Thymus (tissue), 11 donors: ENCODE data around the gene SP1. TPM values are rescaled to one million over a fixed set of nuclear protein-coding genes. Genes with fewer than 3 reads are reported as not detected.

ENCODE experiments used
- DNase-seq, 9 donors: peaks; one replicate each; pipeline ENCODE4 v3.0.0-alpha.2; 2013; ENCODE audit warnings: low spot score in 9 of 9, low read depth in 6 of 9, missing footprints in 1 of 9
- H3K27ac ChIP-seq, 2 donors: one replicate each; pipeline ENCODE4 v1.5.1; 2013; ENCODE audit warnings: control low read depth in 1 of 2, low read depth in 1 of 2, low read length in 1 of 2, mild to moderate bottlenecking in 1 of 2, moderate library complexity in 1 of 2
- H3K27me3 ChIP-seq, 2 donors: one replicate each; pipeline ENCODE4 v1.5.1; 2013; ENCODE audit warnings: low read length in 1 of 2; ENCODE audit not compliant: control insufficient read depth in 2 of 2, insufficient read depth in 1 of 2
- H3K36me3 ChIP-seq, 2 donors: one replicate each; pipeline ENCODE4 v1.5.1; 2013; ENCODE audit warnings: low read length in 1 of 2, mild to moderate bottlenecking in 1 of 2, moderate library complexity in 1 of 2; ENCODE audit not compliant: control insufficient read depth in 2 of 2, insufficient read depth in 2 of 2
- H3K4me1 ChIP-seq, 2 donors: one replicate each; pipeline ENCODE4 v1.5.1; 2013; ENCODE audit warnings: low read length in 2 of 2; ENCODE audit not compliant: control insufficient read depth in 2 of 2, insufficient read depth in 2 of 2
- H3K4me3 ChIP-seq, 2 donors: one replicate each; pipeline ENCODE4 v1.5.1; 2013; ENCODE audit warnings: low read length in 2 of 2, control low read depth in 1 of 2, mild to moderate bottlenecking in 1 of 2
- H3K9me3 ChIP-seq, 2 donors: one replicate each; pipeline ENCODE4 v1.5.1; 2013; ENCODE audit warnings: low read length in 1 of 2, mild to moderate bottlenecking in 1 of 2; ENCODE audit not compliant: control insufficient read depth in 2 of 2, insufficient read depth in 1 of 2
- WGBS: extraction: QIAGEN DNeasy Blood & Tissue Kit; methylation state at CpG from one replicate; pipeline ENCODE4 v1.1.7; 2013; 5-methylcytosine and 5-hydroxymethylcytosine counted together
- polyA plus RNA-seq: library from polyadenylated mRNA; stranded (reverse); fragments of 200-250 nt; gene quantifications from one replicate; pipeline ENCODE4 v1.2.3, GENCODE V29; 2013
- total RNA-seq: library from RNA; stranded (reverse); fragments of 120-200 nt; gene quantifications from one replicate; pipeline ENCODE4 v1.2.4, GENCODE V29; 2013
- donor health status: healthy.

SP1 gene
- total and polyA plus RNA-seq, 2 donors, result 17.6 to 37.4 TPM

DNA sequence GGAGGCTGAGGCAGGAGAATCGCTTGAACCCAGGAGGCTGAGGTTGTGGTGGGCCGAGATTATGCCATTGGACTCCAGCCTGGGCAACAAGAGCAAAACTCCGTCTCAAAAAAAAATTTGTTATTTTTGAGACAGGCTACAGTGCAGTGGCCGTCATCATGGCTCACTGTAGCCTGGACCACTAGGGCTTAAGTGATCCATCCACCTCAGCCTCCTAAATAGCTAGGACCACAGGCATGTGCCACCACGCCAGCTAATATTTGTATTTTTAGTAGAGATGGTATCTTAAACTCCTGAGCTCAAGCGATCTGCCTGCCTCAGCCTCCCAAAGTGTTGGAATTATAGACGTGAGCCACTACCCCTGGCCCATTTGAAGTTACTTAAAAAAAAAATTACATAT, 71.0 kb downstream of the SP1 start:
- H3K4me3 ChIP-seq, result no peak overlapping the region
- 99% methylated on average over 7 of the region's 7 CpGs for WGBS
- H3K9me3 ChIP-seq, result peaks cover 0 to 3% of the 10 kb centered on the region in 2 donors
- H3K4me1 ChIP-seq, result peaks cover 5 to 6% of the 10 kb centered on the region in 2 donors
- peaks cover 34% of the 10 kb centered on the region in 2 donors for H3K36me3 ChIP-seq
- no peaks in the 10 kb centered on the region for H3K27me3 ChIP-seq
- no peak overlapping the region for H3K27ac ChIP-seq
- no peak for DNase-seq

DNA sequence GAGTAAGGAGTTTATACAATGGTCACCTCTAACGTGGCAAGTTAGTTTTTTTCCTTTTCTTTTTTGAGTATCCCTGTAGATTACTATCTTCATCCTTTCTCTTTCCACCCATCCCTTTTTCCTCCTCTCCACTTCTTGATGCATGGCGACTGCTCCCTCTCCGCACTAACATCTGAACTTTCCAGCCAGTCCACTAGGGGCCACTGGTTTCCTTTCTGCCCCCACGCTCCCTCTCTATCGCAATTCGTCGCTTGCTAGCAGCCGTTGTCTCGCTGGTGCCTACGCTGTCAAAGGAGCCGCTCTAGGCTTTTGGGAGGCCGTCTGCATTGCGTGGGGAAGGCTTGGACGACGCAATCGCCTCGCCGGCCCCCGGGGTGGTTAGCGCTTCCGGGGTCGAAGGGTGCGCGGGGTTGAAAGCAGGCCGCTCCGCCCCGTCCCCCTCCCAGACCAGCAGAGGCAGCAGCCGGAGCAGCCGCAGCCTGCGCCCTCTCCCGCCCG, 71.7 kb downstream of the SP1 start, which contains the start of gene PCBP2:
PCBP2 (plus strand) TSS at position 442 of the 498 bp plus-strand sequence. CDS start 2,699 bp downstream, outside the sequence.
- H3K27me3 ChIP-seq, result no peaks in the 10 kb centered on the region
- H3K27ac ChIP-seq, result peak within 1 kb of the TSS; percentile 99
- peak within 1 kb of the TSS; percentile 56 to 97 for H3K4me3 ChIP-seq
- under 1% methylated on average over 32 of the region's 32 CpGs for WGBS
- H3K36me3 ChIP-seq, result peaks cover 37 to 38% of the 10 kb centered on the region in 2 donors
- DNase-seq, result peak; percentile 83 to 99 (median 97)
- peaks cover 5 to 6% of the 10 kb centered on the region in 2 donors for H3K4me1 ChIP-seq
- H3K9me3 ChIP-seq, result peaks cover 0 to 3% of the 10 kb centered on the region in 2 donors

DNA sequence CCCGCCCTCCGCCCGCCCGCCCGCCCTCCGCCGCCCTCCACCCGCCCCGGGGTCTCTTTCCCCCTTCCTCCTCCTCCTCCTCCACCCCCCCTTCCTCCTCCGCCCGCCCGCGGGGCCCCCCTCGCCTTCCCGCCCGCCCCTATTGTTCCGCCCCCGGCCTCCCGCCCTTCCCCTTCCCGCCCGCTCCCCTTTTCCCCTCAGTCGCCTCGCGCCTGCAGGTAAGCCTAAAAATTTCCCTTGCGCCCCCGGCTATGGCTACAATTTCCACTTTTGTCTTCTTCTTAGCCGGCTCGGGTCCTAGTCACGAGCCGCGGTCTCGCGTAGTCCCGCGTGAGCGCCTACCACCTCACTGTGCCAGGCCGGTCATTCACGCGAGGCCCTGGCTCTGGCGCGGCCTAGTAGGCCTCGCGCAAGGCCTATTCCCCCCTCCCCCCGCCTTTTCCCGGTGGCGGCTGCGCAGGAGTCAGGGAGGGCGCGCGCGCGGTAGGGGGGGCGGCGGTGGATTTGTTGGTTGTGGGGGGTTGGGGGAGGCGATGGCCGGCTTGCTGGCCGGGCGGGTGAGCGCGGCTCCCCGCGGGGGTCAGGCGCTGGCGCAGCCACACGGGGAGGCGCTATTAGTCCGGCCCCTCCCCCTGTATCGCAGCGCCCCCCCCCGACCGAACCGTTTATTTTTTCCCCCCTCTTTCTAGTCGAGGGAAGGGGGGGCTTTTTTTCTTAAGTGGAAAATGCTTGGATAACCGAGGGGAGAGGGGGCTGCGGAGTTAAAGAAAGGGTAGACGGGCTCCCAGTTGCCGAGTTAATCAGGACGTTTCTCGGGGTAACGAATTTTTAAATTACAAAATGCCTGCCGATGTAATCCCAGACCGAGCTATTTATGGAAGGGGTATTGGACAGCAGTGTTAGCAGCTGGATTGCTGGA, 72.4 kb downstream of the SP1 start:
- Histone ChIP-seq H3K4me3 (peak overlapping the region; percentile 56 to 97), H3K36me3 (peaks cover 39 to 45% of the 10 kb centered on the region in 2 donors), H3K27me3 (no peaks in the 10 kb centered on the region), H3K27ac (peak overlapping the region; percentile 99), H3K4me1 (peaks cover 5 to 6% of the 10 kb centered on the region in 2 donors), H3K9me3 (peaks cover 0 to 3% of the 10 kb centered on the region in 2 donors)
- under 1% methylated on average over 77 of the region's 82 CpGs for WGBS
- DNase-seq, result peak; percentile 51 to 91 (median 73)

DNA sequence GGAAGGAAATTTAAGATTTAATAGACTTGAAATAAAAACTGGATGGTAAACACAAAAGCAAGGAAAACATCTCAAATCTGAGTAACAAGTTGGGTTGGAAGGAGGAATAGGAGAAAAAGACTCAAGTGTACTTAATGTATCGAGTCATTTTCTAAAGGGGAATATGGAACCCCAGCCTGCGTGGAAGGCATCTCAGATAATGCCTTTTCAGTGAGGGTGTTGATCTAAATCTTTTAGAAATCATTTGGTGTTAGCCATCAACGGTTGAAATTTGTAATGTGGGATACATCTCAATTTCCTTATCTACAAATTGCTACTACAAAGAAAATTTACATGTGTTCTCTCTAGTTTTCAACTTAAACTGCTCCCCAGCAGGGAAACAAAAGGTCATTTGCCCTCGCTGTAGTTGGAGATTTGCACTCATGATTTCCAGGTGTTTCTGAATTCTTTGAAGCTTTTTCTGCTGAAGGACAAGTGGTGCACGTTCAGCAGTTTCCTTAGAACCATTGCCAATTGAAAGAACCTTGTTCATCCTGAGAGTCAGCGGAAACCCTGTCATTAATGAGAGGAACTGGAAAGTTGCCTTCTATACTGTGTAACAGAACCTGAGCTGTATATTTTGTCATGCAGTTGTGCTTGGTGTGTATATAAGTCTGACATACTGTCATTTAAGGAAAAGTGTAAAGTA, 74.1 kb downstream of the SP1 start:
- DNase-seq, result no peak
- Histone ChIP-seq H3K27ac (no peak overlapping the region), H3K36me3 (peaks cover 47 to 55% of the 10 kb centered on the region in 2 donors), H3K27me3 (no peaks in the 10 kb centered on the region), H3K4me1 (peaks cover 5 to 6% of the 10 kb centered on the region in 2 donors), H3K9me3 (peaks cover 0 to 3% of the 10 kb centered on the region in 2 donors), H3K4me3 (peak overlapping the region; percentile 56 to 97)
- WGBS, result 65% methylated on average over 6 of the region's 6 CpGs

DNA sequence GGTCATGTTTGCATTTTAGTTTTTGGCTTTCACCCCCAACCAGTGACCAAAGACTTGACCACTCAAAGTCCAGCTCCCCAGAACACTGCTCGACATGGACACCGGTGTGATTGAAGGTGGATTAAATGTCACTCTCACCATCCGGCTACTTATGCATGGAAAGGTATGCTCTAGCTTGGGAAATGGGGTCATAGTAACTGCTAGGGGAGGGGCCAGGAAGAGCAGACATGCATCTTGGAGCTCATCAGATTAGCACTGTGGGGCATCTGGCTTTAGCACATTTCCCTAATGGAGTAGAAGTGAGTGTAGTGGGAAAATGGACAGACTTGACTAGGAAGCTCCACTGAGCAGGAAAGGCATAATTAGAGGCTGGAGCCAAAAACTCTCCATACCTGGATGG, 74.7 kb downstream of the SP1 start:
- H3K4me3 ChIP-seq, result no peak overlapping the region

DNA sequence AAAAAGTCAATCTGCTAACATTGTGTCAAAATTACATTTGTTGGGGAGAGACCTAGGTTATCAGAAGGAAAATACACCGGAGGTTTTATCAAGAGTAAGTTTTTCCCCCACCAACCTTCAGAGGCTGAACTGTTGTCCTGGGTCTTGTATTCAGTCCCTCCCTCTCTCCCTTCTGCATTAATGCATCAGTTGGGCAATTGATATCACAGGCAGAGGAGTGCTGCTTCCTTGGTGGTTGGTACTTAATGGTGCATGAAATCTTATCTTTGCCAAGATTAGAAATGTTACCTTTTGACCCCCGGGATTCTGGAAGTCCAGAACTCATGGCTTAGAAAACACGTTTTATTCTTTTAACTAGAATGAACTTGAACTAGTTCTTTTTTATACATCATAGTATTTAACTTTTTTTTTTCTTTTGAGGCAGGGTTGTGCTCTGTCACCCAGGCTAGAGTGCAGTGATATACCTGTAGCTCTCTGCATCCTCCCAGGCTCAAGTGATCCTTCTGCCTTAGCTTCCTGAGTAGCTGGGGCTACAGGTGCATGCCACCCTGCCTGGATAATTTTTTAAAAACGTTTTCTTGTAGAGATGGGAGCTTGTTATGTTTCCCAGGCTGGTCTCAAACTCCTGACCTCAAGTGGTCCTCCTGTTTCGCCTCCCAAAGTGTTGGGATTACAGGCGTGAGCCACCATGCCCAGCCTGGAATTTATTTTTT, 76.8 kb downstream of the SP1 start:
- Histone ChIP-seq H3K9me3 (peaks cover 0 to 3% of the 10 kb centered on the region in 2 donors), H3K27ac (no peak overlapping the region), H3K4me3 (no peak overlapping the region), H3K36me3 (peaks cover 70 to 82% of the 10 kb centered on the region in 2 donors), H3K27me3 (no peaks in the 10 kb centered on the region), H3K4me1 (peaks cover 5 to 6% of the 10 kb centered on the region in 2 donors)
- no peak for DNase-seq
- WGBS, result 96% methylated on average over 6 of the region's 6 CpGs

More for the DNA sequence above, 74.7 kb downstream of the SP1 start:
- Histone ChIP-seq H3K27me3 (no peaks in the 10 kb centered on the region), H3K36me3 (peaks cover 52 to 61% of the 10 kb centered on the region in 2 donors), H3K27ac (no peak overlapping the region), H3K9me3 (peaks cover 0 to 3% of the 10 kb centered on the region in 2 donors), H3K4me1 (peaks cover 5 to 6% of the 10 kb centered on the region in 2 donors)
- DNase-seq, result no peak
- 91% methylated on average over 3 of the region's 3 CpGs for WGBS

DNA sequence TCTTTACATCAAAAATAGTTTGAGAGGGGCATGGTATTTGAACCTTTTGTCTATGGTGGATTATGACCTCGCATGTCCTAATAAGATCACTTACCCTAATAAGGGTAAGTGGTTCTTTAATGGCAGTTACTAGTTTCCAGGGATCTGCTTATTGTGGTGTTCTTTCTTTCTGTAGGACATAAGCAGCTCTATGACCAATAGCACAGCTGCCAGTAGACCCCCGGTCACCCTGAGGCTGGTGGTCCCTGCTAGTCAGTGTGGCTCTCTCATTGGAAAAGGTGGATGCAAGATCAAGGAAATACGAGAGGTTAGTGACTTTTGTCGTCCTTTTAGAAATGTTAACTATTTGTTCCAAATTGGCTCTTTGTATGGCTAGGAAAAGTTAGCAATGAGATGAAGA, 79.1 kb downstream of the SP1 start:
- Histone ChIP-seq H3K4me3 (no peak overlapping the region), H3K4me1 (peaks cover 0 to 3% of the 10 kb centered on the region in 2 donors), H3K36me3 (peaks cover 87 to 98% of the 10 kb centered on the region in 2 donors), H3K9me3 (no peaks in the 10 kb centered on the region), H3K27me3 (no peaks in the 10 kb centered on the region), H3K27ac (no peak overlapping the region)
- 96% methylated on average over 4 of the region's 4 CpGs for WGBS
- DNase-seq, result no peak

DNA sequence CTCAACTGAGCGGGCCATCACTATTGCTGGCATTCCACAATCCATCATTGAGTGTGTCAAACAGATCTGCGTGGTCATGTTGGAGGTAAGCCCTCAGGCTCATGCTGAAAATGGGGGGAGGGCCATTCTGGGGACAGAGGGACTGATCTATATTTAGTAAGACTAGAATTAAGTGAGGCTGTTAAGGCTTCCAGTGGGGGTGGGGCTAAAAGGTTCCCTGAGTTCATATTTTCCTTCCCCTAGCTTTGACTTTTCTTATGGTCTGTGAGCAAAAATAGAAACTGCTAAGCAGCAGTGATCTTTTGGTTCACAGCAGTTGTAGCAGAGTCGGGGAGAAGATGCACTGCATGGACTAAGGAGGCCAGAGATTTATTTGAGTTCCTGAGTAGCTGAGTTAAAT, 81.1 kb downstream of the SP1 start:
- Histone ChIP-seq H3K9me3 (no peaks in the 10 kb centered on the region), H3K27ac (no peak overlapping the region), H3K4me1 (peaks cover 0 to 2% of the 10 kb centered on the region in 2 donors), H3K36me3 (peaks cover 89 to 99% of the 10 kb centered on the region in 2 donors), H3K27me3 (no peaks in the 10 kb centered on the region), H3K4me3 (no peak overlapping the region)
- no peak for DNase-seq
- WGBS, result 97% methylated on average over 3 of the region's 3 CpGs
